PC-9 (cell line): ENCODE results near the gene LCN10.

Source experiments
- CTCF ChIP-seq: fragments of 200-600 bp; sonication (generic); conservative IDR thresholded peaks from 2 replicates; pipeline ENCODE4 v1.6.1; 2017; ENCODE audit warnings: mixed run types, antibody characterized with exemption, mild to moderate bottlenecking, moderate library complexity
- EZH2 ChIP-seq: fragments of 200-600 bp; sonication (generic); IDR thresholded peaks from 2 replicates; pipeline ENCODE4 v1.8.0; 2017; ENCODE audit warnings: antibody characterized with exemption, low read depth

DNA sequence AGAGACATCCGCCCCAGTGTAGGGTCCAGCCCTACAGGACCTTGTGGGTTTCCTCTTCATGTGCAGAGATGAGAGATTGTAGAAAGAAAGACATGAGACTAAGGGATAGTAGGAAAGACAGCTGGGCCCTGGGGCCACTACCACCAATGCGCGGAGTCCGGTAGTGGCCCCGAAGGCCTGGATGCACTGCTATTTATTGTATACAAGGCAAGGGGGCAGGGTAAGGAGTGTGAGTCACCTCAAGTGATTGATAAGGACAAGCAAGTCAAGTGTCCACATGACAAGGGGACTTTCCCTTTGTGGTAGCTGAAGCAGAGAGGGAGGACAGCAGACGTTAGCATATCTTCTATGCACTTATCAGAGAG lies 42.2 kb upstream of the LCN10 start:
- no peak for TF ChIP-seq CTCF
- no peak for TF ChIP-seq EZH2
